Activated CD8-positive, alpha-beta memory T cell treated with anti-CD3 and anti-CD28 coated beads, Interleukin-2, amount 10 ng/mL, durations not matched to agents 7 days and 5 days (primary cell): ENCODE results near the gene CDHR3. TPM values are rescaled to one million over a fixed set of nuclear protein-coding genes. Genes with fewer than 3 reads are reported as not detected.
A peak's percentile ranks its signal among the peaks of the same experiment; 100 is the strongest.

Source experiments
- ATAC-seq: fragments of 150-1000 bp; cut with Tn5 transposase; one replicate; pipeline ENCODE4 v1.10.0; 2021; ENCODE audit warnings: moderate library complexity
- CTCF ChIA-PET: fragments of 350-600 bp; sonication (Branson Sonifier 250); formaldehyde crosslinking; loops from one replicate; lab custom pipeline; 2021; ENCODE audit warnings: antibody characterized with exemption; lab: Charles Lee
- DNase-seq: peaks from one replicate; pipeline ENCODE4 v3.0.0-alpha.2; 2020
- H3K27ac Mint-ChIP-seq: one replicate; pipeline ENCODE4 v1.8.0; 2021; ENCODE audit warnings: mild to moderate bottlenecking, mixed read lengths
- H3K27me3 Mint-ChIP-seq: one replicate; pipeline ENCODE4 v1.8.0; 2021; ENCODE audit warnings: mixed read lengths
- H3K36me3 Mint-ChIP-seq: one replicate; pipeline ENCODE4 v1.8.0; 2021; ENCODE audit warnings: mild to moderate bottlenecking, mixed read lengths
- H3K4me1 Mint-ChIP-seq: one replicate; pipeline ENCODE4 v1.8.0; 2021; ENCODE audit warnings: mixed read lengths
- H3K4me3 Mint-ChIP-seq: one replicate; pipeline ENCODE4 v1.8.0; 2021; ENCODE audit warnings: mild to moderate bottlenecking, moderate library complexity, mixed read lengths
- H3K9me3 Mint-ChIP-seq: one replicate; pipeline ENCODE4 v1.8.0; 2022; ENCODE audit warnings: low read depth, mixed read lengths
- total RNA-seq, 2 experiments: library from RNA; stranded (reverse); gene quantifications; one replicate each; pipeline ENCODE4 v1.2.3, GENCODE V29; 2021

The CDHR3 gene
- total RNA-seq, 2 experiments from 2014 or later: 0.30 to 0.58 TPM

DNA sequence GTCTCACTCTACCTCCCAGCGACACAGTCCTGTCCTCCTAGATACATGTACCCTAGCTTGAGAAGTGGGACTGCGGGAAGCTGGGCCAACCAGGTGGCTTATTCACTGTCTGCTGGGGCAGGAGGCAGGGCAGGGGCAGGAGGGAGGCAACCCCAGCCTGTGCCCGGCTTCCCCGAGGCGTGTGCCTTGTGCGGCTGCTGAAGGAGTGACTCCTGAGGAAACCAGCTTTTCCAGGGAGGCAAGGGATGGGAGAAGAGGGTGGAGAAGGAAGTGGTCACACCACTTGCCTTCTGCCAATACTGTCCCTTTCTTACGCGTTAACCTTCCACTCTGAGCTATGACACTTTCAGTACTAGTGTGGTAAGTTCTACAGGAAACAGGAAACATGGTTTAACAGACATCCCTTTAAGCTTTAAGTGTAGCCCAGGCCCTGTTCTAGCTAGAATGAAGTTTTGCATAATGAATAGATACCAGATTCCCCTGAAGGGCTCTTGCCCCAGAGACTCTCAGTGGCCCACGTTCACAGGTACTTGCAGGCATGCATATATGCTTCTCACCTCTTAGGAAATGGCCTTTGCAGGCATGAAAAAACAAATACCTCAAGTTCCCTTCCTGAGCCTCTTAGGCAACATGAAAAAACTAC is 108.4 kb downstream of the CDHR3 start:
- Mint-ChIP-seq H3K36me3 (no peaks in the 10 kb centered on the region), H3K4me1 (peaks cover 42% of the 10 kb centered on the region), H3K27me3 (no peaks in the 10 kb centered on the region), H3K27ac (peak overlapping the region; percentile 94), H3K9me3 (no peaks in the 10 kb centered on the region), H3K4me3 (peak overlapping the region; percentile 68)
- DNase-seq (peak; percentile 66), ATAC-seq (peak; percentile 98)
- CTCF ChIA-PET: interaction anchor here (0.8 to 3.9 kb wide), 12 partner anchors 9 to 105 kb away, joined by 3 to 30 read pairs (median 4); partner anchors contain the start of gene SYPL1

DNA sequence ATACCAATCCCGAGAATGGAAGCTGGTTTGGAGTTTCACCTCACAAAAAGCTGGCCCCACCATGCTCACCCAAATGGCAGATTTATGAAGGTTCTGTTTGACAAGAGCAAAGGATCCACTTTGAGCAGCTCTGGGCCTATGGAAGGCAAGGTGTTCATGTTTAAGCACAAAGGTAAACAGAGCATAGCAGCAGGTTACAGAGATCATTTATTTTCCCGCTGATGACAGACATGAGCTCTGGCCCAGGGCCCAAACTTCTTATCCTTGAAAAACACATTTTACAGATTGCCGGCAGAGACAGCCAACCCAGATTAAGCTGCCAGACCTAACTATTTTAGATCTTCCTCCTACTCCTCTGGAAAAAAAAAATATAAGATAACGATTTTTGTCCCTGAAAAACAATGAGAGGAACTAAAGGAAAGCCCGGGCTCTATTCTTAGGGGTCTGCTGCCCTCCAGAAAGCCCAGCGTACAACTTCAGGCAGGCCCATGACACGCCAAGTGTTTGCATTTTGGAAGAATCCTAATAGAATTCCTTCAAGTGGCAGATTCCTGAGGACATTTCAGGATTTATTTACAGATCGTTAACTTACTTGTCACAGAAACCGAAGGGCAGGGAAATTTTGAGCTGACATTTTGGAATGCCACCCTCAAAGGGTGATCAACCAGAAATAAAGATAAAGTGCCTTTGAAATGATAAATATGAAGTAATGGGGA is 109.1 kb downstream of the CDHR3 start:
- H3K4me1 Mint-ChIP-seq: peaks cover 43% of the 10 kb centered on the region
- CTCF ChIA-PET: interaction anchor here (0.8 to 3.9 kb wide), 10 partner anchors 11 to 104 kb away, joined by 3 to 30 read pairs (median 5); partner anchors contain the start of gene SYPL1

DNA sequence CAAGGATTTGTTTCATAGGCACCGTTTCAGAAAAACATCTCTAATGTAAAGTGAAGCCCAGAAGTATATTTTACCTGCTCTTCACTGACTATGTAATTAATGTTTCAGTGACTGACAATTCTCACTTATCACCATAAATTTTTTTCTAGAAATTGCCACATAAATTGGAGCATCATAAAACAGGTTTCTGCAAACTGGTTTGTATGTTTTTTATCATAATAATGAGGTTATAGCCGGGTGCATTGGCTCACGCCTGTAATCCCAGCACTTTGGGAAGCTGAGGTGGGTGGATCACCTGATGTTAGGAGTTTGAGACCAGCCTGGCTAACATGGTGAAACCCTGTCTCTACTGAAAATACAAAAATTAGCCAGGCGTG is 109.6 kb downstream of the CDHR3 start:
- Mint-ChIP-seq H3K36me3 (no peaks in the 10 kb centered on the region), H3K27me3 (no peaks in the 10 kb centered on the region), H3K4me3 (no peak overlapping the region), H3K9me3 (no peaks in the 10 kb centered on the region), H3K4me1 (peaks cover 46% of the 10 kb centered on the region), H3K27ac (peak overlapping the region; percentile 94)
- DNase-seq: no peak
- CTCF ChIA-PET: interaction anchor here (1.2 to 3.9 kb wide), 6 partner anchors 11 to 94 kb away, joined by 3 to 30 read pairs (median 13); partner anchors contain the start of gene SYPL1
- no peak for ATAC-seq

More for the DNA sequence above, 109.1 kb downstream of the CDHR3 start:
- H3K27me3 Mint-ChIP-seq: no peaks in the 10 kb centered on the region
- H3K4me3 Mint-ChIP-seq: peak overlapping the region; percentile 68
- H3K36me3 Mint-ChIP-seq: no peaks in the 10 kb centered on the region
- peak overlapping the region; percentile 94 for H3K27ac Mint-ChIP-seq
- H3K9me3 Mint-ChIP-seq: no peaks in the 10 kb centered on the region
- ATAC-seq (peak; percentile 11), DNase-seq (no peak)

DNA sequence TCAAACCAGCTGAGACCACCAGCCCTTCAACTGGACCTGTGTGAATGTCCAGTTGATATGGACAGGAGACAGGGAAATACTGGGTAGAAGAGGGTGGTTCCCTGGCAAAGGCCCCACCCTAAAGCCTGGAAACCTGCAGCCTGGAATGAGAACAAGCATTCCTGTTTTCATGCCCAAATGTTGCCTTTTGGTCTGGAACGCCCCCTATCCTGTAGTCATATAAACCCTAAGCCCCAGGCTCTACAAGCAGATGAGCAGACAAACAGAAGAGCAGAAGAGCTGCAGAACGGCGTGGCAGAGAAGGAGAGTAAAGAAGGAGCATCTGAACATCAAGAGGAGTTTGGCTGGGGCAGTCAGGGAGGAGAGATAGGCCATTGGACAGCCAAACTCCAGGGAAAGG is 110.6 kb downstream of the CDHR3 start:
- Mint-ChIP-seq H3K27ac (no peak overlapping the region), H3K9me3 (no peaks in the 10 kb centered on the region), H3K4me3 (no peak overlapping the region), H3K36me3 (no peaks in the 10 kb centered on the region), H3K27me3 (peaks cover 2% of the 10 kb centered on the region), H3K4me1 (peaks cover 45% of the 10 kb centered on the region)
- no peak for DNase-seq
- CTCF ChIA-PET: interaction anchor here (1.1 to 3.9 kb wide), 4 partner anchors 39 to 103 kb away, joined by 3 to 30 read pairs (median 6); partner anchors contain the start of gene SYPL1
- ATAC-seq: no peak

DNA sequence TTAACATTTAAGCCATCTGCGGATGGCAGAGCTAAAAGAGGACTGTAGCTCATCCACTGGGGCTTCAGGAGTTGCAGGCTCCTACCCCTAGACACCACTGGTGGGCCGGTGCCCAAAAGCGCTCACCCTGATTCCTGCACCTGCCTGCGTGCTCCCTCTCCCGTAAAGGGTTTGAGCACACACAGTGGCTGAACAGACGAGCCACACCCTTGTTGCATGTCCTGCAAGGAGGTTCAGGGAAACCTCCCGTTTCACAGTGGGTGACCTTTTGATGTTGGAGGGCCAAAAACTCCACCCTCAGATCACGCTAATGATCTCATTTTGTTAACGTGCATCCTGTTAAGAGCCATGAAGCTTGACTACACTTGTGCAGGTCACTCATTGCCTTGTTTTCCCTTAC is 111.2 kb downstream of the CDHR3 start:
- Mint-ChIP-seq H3K4me3 (no peak overlapping the region), H3K27ac (no peak overlapping the region), H3K36me3 (peaks cover 2% of the 10 kb centered on the region), H3K27me3 (peaks cover 5% of the 10 kb centered on the region), H3K9me3 (no peaks in the 10 kb centered on the region), H3K4me1 (peaks cover 45% of the 10 kb centered on the region)
- CTCF ChIA-PET: interaction anchor here (1.0 to 2.7 kb wide), 2 partner anchors 10 to 79 kb away, joined by 4 to 9 read pairs; no protein-coding TSS in a partner anchor
- DNase-seq (no peak), ATAC-seq (no peak)

DNA sequence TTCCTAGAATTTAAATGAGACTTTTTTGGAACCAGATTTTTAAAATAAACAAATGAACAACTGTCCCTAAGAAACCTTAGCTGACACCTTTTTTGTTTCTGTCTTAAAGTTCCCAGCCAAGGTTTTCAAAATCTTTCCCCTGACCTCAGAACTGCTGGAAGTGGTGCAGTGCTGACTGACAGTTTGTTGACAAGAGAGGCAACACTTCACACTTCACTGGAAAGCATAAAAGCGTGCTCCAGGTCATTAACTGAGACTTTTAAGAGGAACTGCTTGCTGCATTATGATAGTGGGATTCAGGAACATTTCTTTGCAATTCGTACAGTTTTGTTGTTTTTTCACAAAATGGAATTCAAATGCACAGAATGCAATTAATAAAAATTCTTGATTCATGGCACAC is 112.9 kb downstream of the CDHR3 start:
- H3K4me1 Mint-ChIP-seq: peaks cover 33% of the 10 kb centered on the region
- no peak for ATAC-seq
- no peak for DNase-seq
- no peak overlapping the region for H3K27ac Mint-ChIP-seq
- no peak overlapping the region for H3K4me3 Mint-ChIP-seq
- CTCF ChIA-PET: interaction anchor here (1.0 kb wide), 1 partner anchor 36 kb away, joined by 3 read pairs; the partner anchor contains the start of gene SYPL1
- peaks cover 5% of the 10 kb centered on the region for H3K27me3 Mint-ChIP-seq
- H3K36me3 Mint-ChIP-seq: peaks cover 2% of the 10 kb centered on the region
- H3K9me3 Mint-ChIP-seq: no peaks in the 10 kb centered on the region

DNA sequence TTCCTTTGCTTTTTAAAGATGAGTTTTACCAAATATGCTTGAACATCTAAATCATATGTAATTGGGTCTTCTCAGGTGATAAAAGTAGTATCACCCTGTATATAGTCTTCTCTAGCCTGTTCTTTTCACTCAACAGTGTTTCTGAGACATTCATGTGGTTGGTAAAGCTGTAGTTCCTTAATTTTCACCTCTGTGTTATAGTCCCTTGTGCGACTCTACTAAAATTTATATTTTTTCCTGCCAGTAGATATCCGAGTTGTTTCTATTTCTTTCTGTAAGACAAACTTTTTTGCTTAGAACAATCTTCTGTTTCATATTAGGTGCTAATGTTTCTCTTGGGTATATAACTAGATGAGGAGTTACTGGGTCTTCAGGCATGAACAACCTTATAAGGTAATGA is 113.5 kb downstream of the CDHR3 start:
- H3K36me3 Mint-ChIP-seq: peaks cover 2% of the 10 kb centered on the region
- DNase-seq (no peak), ATAC-seq (no peak)
- CTCF ChIA-PET: interaction anchor here (1.0 kb wide), 1 partner anchor 35 kb away, joined by 4 read pairs; no protein-coding TSS in a partner anchor
- H3K27ac Mint-ChIP-seq: no peak overlapping the region
- H3K27me3 Mint-ChIP-seq: peaks cover 5% of the 10 kb centered on the region
- no peak overlapping the region for H3K4me3 Mint-ChIP-seq
- H3K9me3 Mint-ChIP-seq: no peaks in the 10 kb centered on the region
- peaks cover 27% of the 10 kb centered on the region for H3K4me1 Mint-ChIP-seq

DNA sequence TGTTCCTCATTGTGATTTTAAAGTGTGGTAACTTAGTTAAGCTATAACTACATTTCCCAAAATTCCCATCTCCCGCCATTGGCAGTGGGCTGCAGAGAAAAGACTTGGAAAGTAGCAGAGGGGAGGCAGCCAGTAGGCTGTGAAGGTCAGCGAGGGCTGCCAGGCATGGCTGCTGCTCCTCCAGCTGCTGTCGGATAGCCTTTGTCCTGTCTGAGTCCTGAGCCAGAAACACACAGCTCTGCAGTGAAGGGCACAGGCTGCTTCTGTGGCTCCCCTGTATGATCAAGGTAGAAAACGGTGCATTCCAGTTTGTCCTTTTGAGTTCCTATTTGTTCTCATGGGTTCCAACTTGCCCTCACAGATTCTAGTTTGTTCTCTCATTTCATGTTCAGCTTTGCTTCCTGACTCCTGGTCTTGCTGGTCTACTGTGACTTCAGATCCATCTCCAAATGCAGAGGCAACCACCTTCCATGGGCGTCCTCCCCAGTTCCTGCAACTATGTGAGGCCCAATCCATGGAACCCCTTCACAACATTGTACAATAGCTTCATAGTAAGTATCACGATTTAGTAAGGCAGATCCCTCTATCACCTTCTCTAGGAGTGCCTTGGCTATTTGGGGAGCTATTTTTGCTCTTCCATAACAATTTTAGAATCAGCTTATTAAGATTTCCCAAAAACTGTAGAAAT is 117.4 kb downstream of the CDHR3 start:
- no peak overlapping the region for H3K27ac Mint-ChIP-seq
- no peak overlapping the region for H3K4me3 Mint-ChIP-seq
- H3K27me3 Mint-ChIP-seq: peaks cover 7% of the 10 kb centered on the region
- ATAC-seq: no peak
- peaks cover 12% of the 10 kb centered on the region for H3K4me1 Mint-ChIP-seq
- DNase-seq: no peak
- no peaks in the 10 kb centered on the region for H3K9me3 Mint-ChIP-seq
- CTCF ChIA-PET: interaction anchor here (0.7 to 2.0 kb wide), 5 partner anchors 10 to 104 kb away, joined by 3 to 10 read pairs (median 3); no protein-coding TSS in a partner anchor
- H3K36me3 Mint-ChIP-seq: peaks cover 6% of the 10 kb centered on the region

DNA sequence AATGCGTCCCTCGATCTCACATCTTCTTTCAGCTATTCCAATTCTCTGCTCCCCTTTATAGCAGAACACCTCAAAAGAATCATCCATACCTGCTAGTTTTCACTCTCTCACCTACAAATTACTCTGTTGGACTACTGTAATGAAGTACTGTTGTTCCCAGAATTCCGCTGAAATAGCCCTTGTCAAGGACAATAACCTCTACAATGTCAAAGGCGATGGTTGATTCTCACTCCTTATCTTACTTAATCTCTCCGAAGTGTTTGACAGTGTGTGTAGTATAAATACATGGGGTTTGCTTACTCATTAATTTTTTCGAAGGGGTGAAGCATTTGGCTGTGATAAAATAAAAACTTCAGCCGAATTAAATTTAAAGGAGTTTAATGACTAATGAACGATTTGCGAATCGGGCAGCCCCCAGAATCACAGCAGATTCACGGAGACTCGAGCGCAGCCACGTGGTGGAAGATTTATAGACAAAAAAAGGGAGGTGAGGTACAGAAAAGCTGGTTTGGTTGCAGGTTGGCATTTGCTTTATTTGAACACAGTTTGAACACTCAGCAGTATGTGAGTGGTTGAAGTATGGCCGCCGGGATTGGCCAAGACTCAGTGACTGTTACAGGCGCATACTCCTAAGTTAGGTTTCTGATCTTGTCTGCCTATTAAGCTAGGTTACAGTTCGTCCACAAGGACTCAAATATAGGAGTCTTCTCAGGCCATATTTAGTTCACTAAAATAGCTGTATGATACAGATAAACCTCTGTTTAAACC is 119.2 kb downstream of the CDHR3 start:
- ATAC-seq: no peak
- H3K4me1 Mint-ChIP-seq: peaks cover 8% of the 10 kb centered on the region
- H3K27ac Mint-ChIP-seq: no peak overlapping the region
- peaks cover 7% of the 10 kb centered on the region for H3K27me3 Mint-ChIP-seq
- CTCF ChIA-PET: interaction anchor here (1.4 to 2.0 kb wide), 2 partner anchors 11 to 71 kb away, joined by 5 to 10 read pairs; no protein-coding TSS in a partner anchor
- DNase-seq: no peak
- no peak overlapping the region for H3K4me3 Mint-ChIP-seq
- peaks cover 10% of the 10 kb centered on the region for H3K36me3 Mint-ChIP-seq
- no peaks in the 10 kb centered on the region for H3K9me3 Mint-ChIP-seq

Other genes starting within 250 kb of the CDHR3 start
- 1 to 10 TPM; 4.2 to 9.1 TPM for gene ATXN7L1, start 86.7 kb upstream of the CDHR3 start, total RNA-seq
- 10 to 100 TPM; 21.9 to 24.1 TPM for gene SYPL1, start 149.0 kb downstream of the CDHR3 start, total RNA-seq